ENCODE data around the gene MTMR11.
"Not testable (repeated sequence)": the region's sequence is repeated elsewhere in the genome, so short reads cannot be mapped to it uniquely, and the experiment has no call there.

MTMR11 gene

DNA sequence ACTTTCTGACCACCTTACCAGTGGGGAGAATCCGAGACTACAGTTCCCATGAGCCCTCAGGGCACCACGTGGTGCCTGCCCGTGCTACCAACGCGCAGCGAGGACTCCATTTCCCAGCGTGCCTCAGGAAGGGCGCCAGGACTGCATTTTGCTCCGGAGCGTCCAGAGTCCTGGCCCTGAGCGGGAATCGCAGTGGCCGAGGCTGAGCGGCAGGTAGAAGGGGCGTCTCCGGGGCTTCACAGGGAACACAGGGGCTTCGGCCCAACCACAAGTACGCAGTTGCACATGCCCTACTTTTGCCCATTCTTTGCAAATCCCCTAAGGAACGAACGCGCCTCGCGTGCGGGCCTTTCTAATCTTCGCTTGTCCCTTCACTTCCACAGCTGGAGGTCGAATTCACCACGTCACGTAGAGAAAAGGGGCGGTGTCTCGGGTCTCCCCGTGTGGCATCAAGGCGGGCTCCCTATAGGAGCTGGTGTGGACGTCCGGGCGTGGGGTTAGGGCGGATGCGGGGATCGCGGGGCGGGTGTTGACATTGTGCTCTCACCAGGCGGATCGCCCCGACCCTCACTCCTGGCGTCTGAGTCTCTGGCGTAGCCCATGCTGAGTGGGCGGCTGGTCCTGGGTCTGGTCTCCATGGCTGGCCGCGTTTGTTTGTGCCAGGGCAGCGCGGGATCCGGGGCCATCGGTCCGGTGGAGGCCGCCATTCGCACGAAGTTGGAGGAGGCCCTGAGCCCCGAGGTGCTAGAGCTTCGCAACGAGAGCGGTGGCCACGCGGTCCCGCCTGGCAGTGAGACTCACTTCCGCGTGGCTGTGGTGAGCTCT, 37.0 kb downstream of the MTMR11 start, which contains the start of gene BOLA1:
TSS of gene BOLA1 (plus strand) at position 109 of the 825 bp plus-strand sequence. CDS start at position 601, 492 bp downstream.
- peak; percentile 70 to 81 for DNase-seq (ENCODE audit: low read depth in 2 of 2)

DNA sequence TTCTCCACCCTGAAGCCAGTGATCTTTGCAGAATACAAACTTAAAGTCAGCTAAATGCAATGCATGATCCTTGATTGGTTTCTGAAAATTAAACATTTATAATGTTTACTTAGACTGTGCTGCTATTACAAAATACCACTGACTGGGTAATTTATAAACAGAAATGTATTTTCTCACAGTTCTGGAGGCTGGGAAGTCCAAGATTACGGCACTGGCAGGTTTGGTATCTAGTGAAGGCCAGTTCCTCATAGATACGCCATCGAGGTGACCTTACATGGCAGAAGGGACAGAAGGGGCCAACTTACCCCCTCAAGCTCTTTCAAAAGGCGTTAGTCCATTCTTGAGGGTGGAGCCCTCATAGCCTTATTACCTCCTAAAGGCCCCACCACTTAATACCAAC, 40.1 kb downstream of the MTMR11 start:
- no peak for DNase-seq (ENCODE audit: low read depth in 2 of 2)

DNA sequence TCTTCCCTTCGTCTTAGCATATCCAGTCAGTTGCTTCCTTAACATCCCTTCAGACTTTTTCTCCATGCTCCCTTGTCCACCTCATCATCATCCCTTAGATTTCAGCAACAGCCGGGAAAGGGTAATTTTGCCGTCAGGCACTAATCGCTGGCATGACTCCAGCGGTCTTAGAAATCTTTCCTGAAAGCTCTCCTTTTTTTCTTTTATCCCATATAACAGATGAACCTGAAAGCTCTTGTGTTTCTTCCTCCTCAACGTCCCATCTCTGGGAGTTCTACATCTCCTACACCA, 47.7 kb downstream of the MTMR11 start:
- DNase-seq (ENCODE audit: low read depth in 2 of 2) = no peak

DNA sequence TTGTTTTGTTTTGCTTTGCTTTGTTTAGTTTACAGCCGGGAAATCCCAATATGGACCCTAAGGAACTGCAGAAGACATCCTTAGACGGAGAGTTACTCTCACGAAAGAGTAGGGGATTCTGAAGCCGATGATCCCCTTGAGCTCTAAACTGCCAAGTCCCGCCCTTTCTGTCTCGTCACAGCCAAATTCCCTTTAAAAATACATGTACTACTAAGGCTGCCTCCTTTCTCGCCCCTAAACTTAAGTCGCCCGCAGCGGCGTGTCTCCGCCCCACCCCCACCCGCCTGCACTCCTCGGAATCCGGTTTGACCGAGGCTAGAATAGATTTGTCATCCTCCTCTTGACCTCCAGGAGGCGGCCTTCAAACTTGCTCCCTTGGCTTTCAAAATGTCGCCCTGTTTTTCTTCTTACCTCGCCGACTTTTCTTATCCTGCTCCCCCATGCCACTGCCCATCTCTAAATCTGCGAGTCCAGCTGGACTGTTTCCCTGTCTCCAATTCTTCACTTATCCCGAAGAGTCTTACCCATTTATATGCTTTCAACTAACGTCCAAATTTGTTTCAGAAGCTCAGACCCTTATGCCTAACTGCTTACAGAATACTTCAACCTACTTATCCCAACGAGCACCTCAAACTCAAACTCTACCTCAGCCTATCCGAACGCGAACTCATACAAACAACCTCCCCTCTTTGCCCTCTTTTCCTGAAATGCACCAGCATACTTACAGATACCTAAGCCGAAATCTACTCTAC, 48.3 kb downstream of the MTMR11 start:
- DNase-seq (ENCODE audit: low read depth in 2 of 2) = peak; percentile 74 to 82

DNA sequence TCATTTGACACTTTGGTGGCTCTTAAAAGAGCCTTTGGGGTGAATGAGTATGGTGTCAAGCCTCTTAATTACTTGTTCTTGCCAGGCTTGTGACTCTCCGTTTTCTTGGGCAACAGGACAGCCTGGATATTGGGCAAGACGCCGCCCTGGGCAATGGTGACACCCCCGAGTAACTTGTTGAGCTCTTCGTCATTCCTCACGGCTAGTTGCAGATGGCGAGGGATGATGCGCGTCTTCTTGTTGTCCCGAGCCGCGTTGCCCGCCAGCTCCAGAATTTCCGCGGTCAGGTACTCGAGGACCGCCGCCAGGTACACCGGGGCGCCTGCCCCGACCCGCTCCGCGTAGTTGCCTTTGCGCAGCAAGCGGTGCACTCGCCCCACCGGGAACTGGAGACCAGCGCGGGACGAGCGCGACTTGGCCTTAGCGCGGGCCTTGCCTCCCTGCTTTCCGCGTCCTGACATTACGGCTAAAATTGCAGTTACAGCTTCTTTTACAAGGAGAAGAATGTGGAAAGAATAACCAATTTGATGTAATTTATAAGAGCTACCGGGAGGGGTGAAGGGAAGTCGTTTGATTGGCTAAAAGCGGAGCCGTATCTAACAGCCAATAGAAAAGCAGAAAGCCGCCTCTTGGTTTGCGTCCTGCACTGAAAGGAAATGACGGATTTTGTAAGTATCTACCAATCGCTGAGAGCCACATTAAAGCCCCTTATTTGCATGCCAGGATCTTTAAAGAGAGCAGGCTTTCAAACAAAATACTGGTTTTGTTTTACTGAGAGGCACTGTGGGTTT, 49.0 kb downstream of the MTMR11 start:
- DNase-seq (ENCODE audit: low read depth in 2 of 2) = peak; percentile 57 to 63

DNA sequence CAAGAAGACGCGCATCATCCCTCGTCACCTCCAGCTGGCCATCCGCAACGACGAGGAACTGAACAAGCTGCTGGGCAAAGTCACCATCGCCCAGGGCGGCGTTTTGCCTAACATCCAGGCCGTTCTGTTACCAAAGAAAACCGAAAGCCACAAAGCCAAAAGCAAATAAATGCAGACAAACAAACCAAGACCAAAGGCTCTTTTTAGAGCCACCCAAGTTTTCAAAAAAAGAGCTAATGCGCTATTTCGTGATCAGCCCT, 49.6 kb downstream of the MTMR11 start:
- DNase-seq (ENCODE audit: low read depth in 2 of 2) = not testable (repeated sequence)

DNA sequence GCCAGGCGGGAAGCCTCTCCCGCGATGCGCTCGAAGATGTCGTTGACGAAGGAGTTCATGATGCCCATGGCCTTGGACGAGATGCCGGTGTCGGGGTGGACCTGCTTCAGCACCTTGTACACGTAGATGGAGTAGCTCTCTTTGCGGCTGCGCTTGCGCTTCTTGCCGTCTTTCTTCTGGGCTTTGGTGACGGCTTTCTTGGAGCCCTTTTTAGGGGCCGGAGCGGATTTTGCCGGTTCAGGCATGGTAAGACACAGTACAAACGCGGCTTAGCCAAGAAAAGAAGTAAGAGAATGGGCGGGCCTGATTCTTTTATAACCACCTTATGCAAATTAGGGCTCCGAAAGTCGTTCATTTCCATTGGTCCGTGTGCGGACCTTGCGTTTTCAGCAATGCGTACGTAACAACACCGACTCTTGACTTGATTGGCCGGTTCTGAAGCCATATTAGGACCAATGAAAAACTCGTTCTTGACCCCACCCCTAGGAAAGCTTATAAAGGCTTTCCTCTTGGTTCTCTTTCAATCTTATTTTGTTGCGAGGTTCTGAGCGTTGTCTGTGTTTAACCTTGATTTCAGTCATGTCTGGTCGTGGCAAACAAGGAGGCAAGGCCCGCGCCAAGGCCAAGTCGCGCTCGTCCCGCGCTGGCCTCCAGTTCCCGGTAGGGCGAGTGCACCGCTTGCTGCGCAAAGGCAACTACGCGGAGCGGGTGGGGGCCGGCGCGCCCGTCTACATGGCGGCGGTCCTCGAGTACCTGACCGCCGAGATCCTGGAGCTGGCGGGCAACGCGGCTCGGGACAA, 50.1 kb downstream of the MTMR11 start:
- DNase-seq (ENCODE audit: low read depth in 2 of 2) = peak; percentile 68 to 76

DNA sequence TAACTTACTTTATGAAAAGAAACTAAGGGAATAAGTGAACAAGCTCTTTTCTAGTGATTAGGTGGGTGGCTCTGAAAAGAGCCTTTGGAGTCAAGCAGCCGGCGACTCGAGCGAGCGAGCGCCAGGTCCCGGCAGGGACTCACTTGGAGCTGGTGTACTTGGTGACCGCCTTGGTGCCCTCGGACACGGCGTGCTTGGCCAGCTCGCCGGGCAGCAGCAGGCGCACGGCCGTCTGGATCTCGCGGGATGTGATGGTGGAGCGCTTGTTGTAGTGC, 50.6 kb downstream of the MTMR11 start:
- not testable (repeated sequence) for DNase-seq (ENCODE audit: low read depth in 2 of 2)

DNA sequence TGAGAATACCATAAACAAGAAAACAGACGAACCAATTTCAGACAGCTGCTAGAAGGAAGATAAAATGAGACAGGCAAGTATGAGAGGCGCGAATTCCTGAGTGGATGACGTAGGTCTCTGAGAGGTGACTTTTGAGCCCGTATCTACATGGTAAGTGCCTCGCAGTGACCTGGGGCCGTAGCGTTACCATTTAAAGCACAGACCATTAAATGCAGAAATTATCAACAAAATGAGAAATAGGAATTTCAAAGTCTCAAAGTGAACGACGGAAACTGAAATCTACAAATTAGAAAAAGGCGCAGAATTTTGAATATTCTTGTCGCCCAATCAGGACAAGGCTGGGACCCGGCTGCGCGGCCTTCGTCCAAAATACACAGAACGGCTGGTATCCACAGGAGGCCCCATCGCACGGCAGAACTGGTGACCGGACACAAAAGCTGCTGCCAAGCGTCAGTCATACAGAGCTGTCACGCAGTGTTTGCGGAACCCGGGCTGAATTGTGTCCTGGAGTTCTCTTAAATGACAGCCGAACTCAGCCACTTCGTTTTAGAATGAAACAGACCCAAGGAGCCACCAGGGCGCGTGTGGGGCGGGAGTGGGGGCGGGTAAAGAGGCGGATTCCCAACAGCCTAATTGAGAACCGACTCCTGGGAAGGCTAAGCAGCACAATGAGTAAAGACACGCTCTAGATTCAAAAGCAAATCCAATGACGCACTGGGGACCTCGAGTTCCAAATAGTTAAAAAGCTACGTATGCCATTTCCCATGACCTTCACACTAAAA, 51.1 kb downstream of the MTMR11 start:
- DNase-seq (ENCODE audit: low read depth in 2 of 2) = peak; percentile 72 to 76

DNA sequence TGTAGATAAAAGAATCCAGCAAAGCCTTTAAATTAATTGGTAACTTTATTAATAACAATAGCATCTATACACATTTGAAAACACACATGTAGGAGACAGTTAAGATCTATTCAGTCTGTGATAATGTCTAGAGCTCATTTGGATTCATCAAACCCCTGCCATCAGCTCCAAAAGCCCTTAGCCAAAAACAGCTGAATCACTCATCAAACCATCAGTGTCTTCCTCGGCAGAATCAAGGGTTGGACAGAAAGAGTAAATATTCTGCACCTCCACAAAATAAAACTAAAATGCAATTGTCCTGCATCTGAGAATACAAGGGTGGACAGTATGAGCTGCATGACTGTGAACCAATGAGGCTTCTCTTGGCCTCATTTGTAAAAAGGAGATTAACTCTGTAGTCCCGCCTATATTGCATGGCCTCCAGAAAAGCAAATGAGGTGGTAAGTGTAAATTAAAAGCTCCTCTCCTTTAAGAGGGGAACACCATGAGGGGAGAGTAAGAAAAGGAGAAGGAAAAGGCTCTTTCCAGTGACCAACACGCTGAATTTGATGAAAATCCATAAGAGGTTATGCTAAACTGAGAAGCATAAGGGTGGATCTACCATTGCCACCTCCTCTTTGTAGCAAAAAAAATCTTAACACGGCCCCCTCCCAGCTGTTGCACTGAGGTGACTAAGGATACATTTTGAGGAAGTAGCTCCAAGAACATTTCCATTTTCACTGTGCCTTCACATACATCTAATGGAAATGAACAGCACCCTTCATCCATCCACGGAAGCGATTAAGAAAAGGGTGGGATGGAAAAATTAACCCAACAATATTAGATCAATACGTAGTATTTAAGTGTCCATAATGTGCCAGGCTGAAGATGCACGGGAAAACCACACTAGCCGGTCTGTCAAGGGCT, 52.0 kb downstream of the MTMR11 start:
- DNase-seq (ENCODE audit: low read depth in 2 of 2) = no peak

DNA sequence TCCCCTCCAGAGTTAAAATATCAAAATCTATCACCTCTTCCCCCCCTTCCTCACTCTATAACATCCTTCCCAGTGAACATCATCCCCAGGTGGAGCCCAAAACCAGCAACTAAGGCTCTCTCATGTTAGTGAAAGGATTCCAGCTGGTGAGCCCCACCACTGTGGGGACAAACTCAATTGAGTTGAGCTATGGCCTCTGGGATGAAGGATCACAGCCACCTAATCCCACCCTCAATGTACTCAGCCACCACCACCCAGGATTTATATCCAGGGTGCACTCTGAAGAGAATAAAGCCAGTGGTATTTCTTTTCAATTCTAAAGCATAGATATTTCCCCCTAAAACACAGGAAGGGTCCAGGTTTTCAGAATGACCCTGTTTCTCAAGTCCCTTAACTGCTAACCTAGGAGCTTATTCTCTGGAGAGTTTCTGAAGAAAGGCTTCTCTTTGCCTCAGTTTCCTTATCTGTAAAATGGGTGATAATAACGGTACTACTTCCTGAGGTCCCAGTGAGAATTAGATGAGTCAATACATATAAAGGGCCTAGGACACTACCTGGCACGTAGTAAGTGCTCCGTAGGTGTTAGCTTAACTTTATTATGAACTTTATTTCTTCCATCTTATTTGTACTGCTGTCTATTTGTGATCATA, 53.0 kb downstream of the MTMR11 start:
- no peak for DNase-seq (ENCODE audit: low read depth in 2 of 2)

DNA sequence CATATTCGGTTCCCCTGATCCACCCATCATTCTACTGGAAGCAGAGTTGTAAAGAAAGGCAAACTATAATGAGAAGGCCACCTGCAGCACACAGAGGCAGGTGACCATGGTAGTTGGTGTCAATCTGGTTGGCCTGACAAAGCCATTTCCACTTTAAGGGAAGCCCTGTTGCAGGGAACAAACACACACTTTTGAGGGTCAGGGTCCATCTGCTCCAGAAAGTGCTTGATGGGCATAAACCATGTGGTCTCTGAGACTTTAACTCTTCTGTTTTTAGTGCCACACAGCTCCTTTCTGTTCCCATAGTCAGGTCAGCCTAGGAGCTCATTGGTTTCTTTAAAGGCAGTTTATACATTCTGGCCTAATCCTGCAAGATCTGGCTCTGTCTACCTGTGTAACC, 54.8 kb downstream of the MTMR11 start:
- DNase-seq (ENCODE audit: low read depth in 2 of 2) = no peak

DNA sequence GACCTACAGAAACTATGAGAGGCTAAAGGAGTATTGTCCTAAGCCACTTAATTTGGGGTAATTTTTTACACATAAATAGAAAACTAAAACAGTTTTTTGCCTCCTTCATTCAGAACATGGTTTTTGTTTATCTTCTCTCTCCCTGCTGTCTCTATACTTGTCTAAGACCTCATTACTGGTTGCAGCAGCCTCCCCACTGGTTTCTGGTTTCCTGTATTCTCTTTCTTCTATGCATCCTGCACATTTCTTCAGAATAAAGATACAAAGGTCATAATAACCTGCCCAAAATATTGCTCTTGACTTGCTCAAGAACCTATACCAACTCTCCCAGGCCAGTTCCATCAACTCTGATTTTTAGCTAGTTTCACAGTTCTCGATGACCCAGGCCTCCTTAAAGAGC, 57.1 kb downstream of the MTMR11 start:
- no peak for DNase-seq (ENCODE audit: low read depth in 2 of 2)

All from stimulated activated CD4-positive, alpha-beta T cell treated with anti-CD3 and anti-CD28 coated beads, Interleukin-4, amount 100 ng/mL, for 48 hours (primary cell).